ENCODE data around the gene SYNPO2.

GRCh38 chr4:119002476-119002875, 113.8 kb downstream of the SYNPO2 start:
- no peak for TF ChIP-seq GATA2 (IDR thresholded peaks at IDR 0.05; ENCODE audit: low read depth, low read length)
- no peak for TF ChIP-seq GATA3 (IDR thresholded peaks at IDR 0.05; ENCODE audit: low read depth, low read length)

Measured in SH-SY5Y (cell line).